Smooth muscle cell (in vitro differentiated cells): ENCODE results near the gene SETBP1. TPM values are rescaled to one million over a fixed set of nuclear protein-coding genes. Genes with fewer than 3 reads are reported as not detected.

Experiments
- DNase-seq: peaks from one replicate; lab custom pipeline; 2025; ENCODE audit not compliant: unreplicated experiment; lab: John Stamatoyannopoulos, UW
- H2AFZ ChIP-seq: fragments of 200-600 bp; sonication (generic); 2 replicates; pipeline ENCODE4 v1.6.0; 2016; ENCODE audit warnings: antibody characterized with exemption, low read depth, mild to moderate bottlenecking
- H3F3A ChIP-seq: fragments of 200-600 bp; sonication (generic); 2 replicates; pipeline ENCODE4 v1.6.0; 2017; ENCODE audit warnings: antibody characterized with exemption, low read depth
- H3K27ac ChIP-seq: fragments of 200-600 bp; sonication (generic); 2 replicates; pipeline ENCODE4 v1.5.1; 2016; ENCODE audit warnings: low read depth, mild to moderate bottlenecking
- H3K27me3 ChIP-seq: fragments of 200-600 bp; sonication (generic); 2 replicates; pipeline ENCODE4 v1.6.1; 2016; ENCODE audit warnings: low read depth, mild to moderate bottlenecking
- H3K36me3 ChIP-seq: fragments of 200-600 bp; sonication (generic); 2 replicates; pipeline ENCODE4 v1.5.1; 2016; ENCODE audit warnings: low read depth
- H3K4me1 ChIP-seq: fragments of 200-600 bp; sonication (generic); 2 replicates; pipeline ENCODE4 v1.5.1; 2016; ENCODE audit warnings: low read depth
- H3K4me2 ChIP-seq: fragments of 200-600 bp; sonication (generic); 2 replicates; pipeline ENCODE4 v1.6.0; 2016; ENCODE audit warnings: mild to moderate bottlenecking
- H3K4me3 ChIP-seq: fragments of 200-600 bp; sonication (generic); 2 replicates; pipeline ENCODE4 v1.5.1; 2016; ENCODE audit warnings: mild to moderate bottlenecking
- H3K79me2 ChIP-seq: fragments of 200-600 bp; sonication (generic); 2 replicates; pipeline ENCODE4 v1.6.0; 2016; ENCODE audit warnings: low read depth, mild to moderate bottlenecking
- H3K9ac ChIP-seq: fragments of 200-600 bp; sonication (generic); 2 replicates; pipeline ENCODE4 v1.6.0; 2016; ENCODE audit warnings: low read depth
- H3K9me3 ChIP-seq: fragments of 200-600 bp; sonication (generic); replicated peaks from 2 replicates; pipeline ENCODE4 v1.5.1; 2016; ENCODE audit warnings: low read depth
- H4K20me1 ChIP-seq: fragments of 200-600 bp; sonication (generic); 2 replicates; pipeline ENCODE4 v1.6.0; 2016; ENCODE audit warnings: low read depth
- CTCF ChIP-seq: fragments of 200-600 bp; sonication (generic); IDR thresholded peaks from 2 replicates; pipeline ENCODE4 v1.5.1; 2017; ENCODE audit warnings: borderline replicate concordance, mild to moderate bottlenecking, antibody characterized with exemption; ENCODE audit not compliant: insufficient read depth, poor library complexity, severe bottlenecking
- WGBS: methylation state at CpG from one replicate; pipeline ENCODE4 v1.1.7; 2016; ENCODE audit warnings: low lambda C conversion rate; 5-methylcytosine and 5-hydroxymethylcytosine counted together
- polyA plus RNA-seq: library from polyadenylated mRNA; unstranded; fragments of >200 nt; fragmentation: Nextera tagmentation; extraction: Ambion mirVana; gene quantifications from 2 replicates; pipeline ENCODE4 v1.2.1, GENCODE V29; 2016
- total RNA-seq: library from RNA; depleted of rRNA; stranded (reverse); fragments of >200 nt; gene quantifications from 2 replicates; pipeline ENCODE4 v1.2.3, GENCODE V29; 2014

The SETBP1 gene
- total and polyA plus RNA-seq, 2 experiments from 2014 or later: 6.1 to 17.7 TPM

- Histone ChIP-seq H3K27me3 (no peaks in the 10 kb centered on the region), H3F3A (peaks cover 4% of the 10 kb centered on the region), H3K9me3 (no peaks in the 10 kb centered on the region), H3K4me3 (no peak overlapping the region), H4K20me1 (peaks cover 8% of the 10 kb centered on the region), H3K36me3 (no peaks in the 10 kb centered on the region), H2AFZ (no peak overlapping the region), H3K4me2 (peak overlapping the region; percentile 60), H3K79me2 (no peaks in the 10 kb centered on the region), H3K9ac (no peak overlapping the region), H3K4me1 (no peaks in the 10 kb centered on the region), H3K27ac (peak overlapping the region; percentile 2)
- TF ChIP-seq CTCF: no peak
- WGBS: 27% methylated on average over 2 of the region's 2 CpGs
- DNase-seq: no peak
Observed at GRCh38 chr18:45006934-45007333, 326.2 kb downstream of the SETBP1 start.

- H3K36me3 ChIP-seq: no peaks in the 10 kb centered on the region
- H3K4me3 ChIP-seq: no peak overlapping the region
- no peak for DNase-seq
- peak overlapping the region; percentile 60 for H3K4me2 ChIP-seq
- peaks cover 4% of the 10 kb centered on the region for H3F3A ChIP-seq
- TF ChIP-seq CTCF: no peak
- no peaks in the 10 kb centered on the region for H3K27me3 ChIP-seq
- no peak overlapping the region for H2AFZ ChIP-seq
- H3K9ac ChIP-seq: no peak overlapping the region
- 88% methylated on average over 2 of the region's 2 CpGs for WGBS
- no peaks in the 10 kb centered on the region for H3K9me3 ChIP-seq
- H3K27ac ChIP-seq: no peak overlapping the region
- H4K20me1 ChIP-seq: peaks cover 2% of the 10 kb centered on the region
- no peaks in the 10 kb centered on the region for H3K4me1 ChIP-seq
- no peaks in the 10 kb centered on the region for H3K79me2 ChIP-seq
Observed at GRCh38 chr18:45007531-45007930, 326.8 kb downstream of the SETBP1 start.

DNA sequence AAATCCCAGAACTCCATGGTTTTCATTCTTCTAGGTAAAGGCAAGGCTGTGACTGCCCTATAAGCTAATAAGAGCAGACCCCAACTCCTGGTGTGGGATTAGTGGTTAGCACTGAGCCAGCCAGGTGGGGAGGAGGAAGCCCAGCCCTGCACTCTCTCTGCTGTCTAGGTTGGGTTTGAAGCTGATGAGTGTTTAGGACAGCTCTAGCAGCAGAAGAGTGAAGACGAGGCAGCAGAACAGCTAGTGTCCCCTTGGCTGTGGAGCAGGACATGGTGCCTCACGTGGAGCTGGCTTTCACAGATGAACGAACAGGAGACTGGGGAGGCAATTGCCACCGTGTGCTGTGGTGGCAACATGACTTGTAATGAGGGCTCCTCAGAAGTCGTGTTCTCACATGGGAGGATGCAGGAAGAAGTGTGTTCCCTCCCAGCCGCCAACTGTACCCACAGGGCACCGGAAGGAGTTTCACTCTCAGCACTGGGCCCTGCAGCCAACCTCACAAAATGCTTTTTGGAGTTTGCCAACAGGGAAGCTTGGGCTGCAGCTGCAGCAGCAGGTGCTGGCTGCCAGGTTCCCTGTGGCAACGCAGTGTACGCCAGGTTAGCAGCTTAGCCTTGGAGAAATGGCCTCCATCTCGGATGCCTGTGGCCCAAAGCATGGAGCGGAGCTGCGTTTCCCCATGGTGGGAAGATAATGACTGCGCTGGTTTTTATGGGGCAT lies 328.2 kb downstream of the SETBP1 start:
- 91% methylated on average over 13 of the region's 13 CpGs for WGBS
- no peak for TF ChIP-seq CTCF
- Histone ChIP-seq H3K9ac (no peak overlapping the region), H3K27me3 (no peaks in the 10 kb centered on the region), H3F3A (peaks cover 4% of the 10 kb centered on the region), H3K9me3 (no peaks in the 10 kb centered on the region), H2AFZ (no peak overlapping the region), H4K20me1 (no peaks in the 10 kb centered on the region), H3K27ac (no peak overlapping the region), H3K36me3 (no peaks in the 10 kb centered on the region), H3K4me3 (no peak overlapping the region), H3K79me2 (no peaks in the 10 kb centered on the region), H3K4me1 (peaks cover 1% of the 10 kb centered on the region), H3K4me2 (no peak overlapping the region)
- no peak for DNase-seq

GRCh38 chr18:45009756-45010155 lies 329.1 kb downstream of the SETBP1 start:
- peaks cover 4% of the 10 kb centered on the region for H3F3A ChIP-seq
- no peaks in the 10 kb centered on the region for H3K27me3 ChIP-seq
- peaks cover 7% of the 10 kb centered on the region for H3K4me1 ChIP-seq
- no peak overlapping the region for H3K9ac ChIP-seq
- no peak overlapping the region for H3K4me2 ChIP-seq
- TF ChIP-seq CTCF: no peak
- no peaks in the 10 kb centered on the region for H4K20me1 ChIP-seq
- WGBS: 77% methylated on average over 5 of the region's 5 CpGs
- no peaks in the 10 kb centered on the region for H3K9me3 ChIP-seq
- no peaks in the 10 kb centered on the region for H3K79me2 ChIP-seq
- H3K27ac ChIP-seq: no peak overlapping the region
- no peak overlapping the region for H2AFZ ChIP-seq
- no peaks in the 10 kb centered on the region for H3K36me3 ChIP-seq
- DNase-seq: no peak
- no peak overlapping the region for H3K4me3 ChIP-seq
